Mesodermal cell (in vitro differentiated cells): ENCODE measurements around the gene RAP1A.

ENCODE experiments used
- H3K27ac ChIP-seq: 2 replicates; pipeline ENCODE4 v1.7.0; 2013; ENCODE audit warnings: mild to moderate bottlenecking, low read depth, low read length, moderate library complexity; ENCODE audit not compliant: severe bottlenecking
- H3K36me3 ChIP-seq: 2 replicates; pipeline ENCODE4 v1.7.1; 2013; ENCODE audit warnings: mild to moderate bottlenecking, low read length, moderate library complexity; ENCODE audit not compliant: control insufficient read depth, insufficient read depth
- H3K4me1 ChIP-seq: one replicate; pipeline ENCODE4 v1.7.1; 2013; ENCODE audit warnings: mild to moderate bottlenecking, low read length; ENCODE audit not compliant: insufficient read depth, control insufficient read depth, poor library complexity, severe bottlenecking
- H3K4me3 ChIP-seq: 2 replicates; pipeline ENCODE4 v1.7.0; 2013; ENCODE audit warnings: low read length, control low read depth, mild to moderate bottlenecking; ENCODE audit not compliant: insufficient read depth, poor library complexity, severe bottlenecking; ENCODE audit errors: extremely low read depth
- H3K9me3 ChIP-seq: 2 replicates; pipeline ENCODE4 v1.7.1; 2013; ENCODE audit warnings: mild to moderate bottlenecking, low read length, moderate library complexity; ENCODE audit not compliant: control insufficient read depth
- WGBS, 2 experiments: methylation state at CpG; one replicate each; pipeline ENCODE4 v1.1.5; 2013; ENCODE audit warnings: missing lambda C conversion rate in 2 of 2; ENCODE audit not compliant: insufficient coverage in 2 of 2; 5-methylcytosine and 5-hydroxymethylcytosine counted together

RAP1A gene

GRCh38 chr1:111762332-111762731 is 142.7 kb downstream of the RAP1A start:
- Histone ChIP-seq H3K4me1 (peaks cover under 1% of the 10 kb centered on the region), H3K36me3 (peaks cover 72% of the 10 kb centered on the region), H3K27ac (no peak overlapping the region), H3K9me3 (no peaks in the 10 kb centered on the region), H3K4me3 (no peak overlapping the region)
- 100% methylated on average over 1 of the region's 2 CpGs; no CpG with 5 or more reads in 1 of the 2 experiments for WGBS, 2 experiments
